Central memory CD4-positive, alpha-beta T cell (primary cell): Measurements from ENCODE around the gene CCNC.

ENCODE experiments used
- DNase-seq: peaks from one replicate; pipeline ENCODE4 v3.0.0; 2022
- total RNA-seq, 3 experiments: gene quantifications; one replicate each; lab custom pipeline; 2026; lab: John Stamatoyannopoulos, UW

The CCNC gene
- total RNA-seq, result 46.5 to 157 (median 72.5) reads per million in 3 experiments

- DNase-seq, result peak; percentile 84
Measured at GRCh38 chr6:99568103-99568933, at the start of gene CCNC. Gene CCNC, minus strand, starts transcription at chr6:99568660. Its CDS starts 133 bp downstream, at chr6:99568527.

- no peak for DNase-seq
Measured at GRCh38 chr6:99617131-99617530, 48.7 kb upstream of the CCNC start.

- no peak for DNase-seq
Measured at GRCh38 chr6:99614430-99615186, 46.1 kb upstream of the CCNC start.

GRCh38 chr6:99613705-99614429, 45.4 kb upstream of the CCNC start:
- peak; percentile 28 for DNase-seq

GRCh38 chr6:99613409-99613704, 44.9 kb upstream of the CCNC start:
- no peak for DNase-seq

- DNase-seq, result no peak
Measured at GRCh38 chr6:99612551-99613408, 44.3 kb upstream of the CCNC start.

- DNase-seq, result no peak
Measured at GRCh38 chr6:99611148-99611547, 42.7 kb upstream of the CCNC start.

GRCh38 chr6:99609905-99610489, 41.5 kb upstream of the CCNC start:
- DNase-seq, result no peak

- no peak for DNase-seq
Measured at GRCh38 chr6:99608886-99609482, 40.5 kb upstream of the CCNC start.

- no peak for DNase-seq
Measured at GRCh38 chr6:99608059-99608885, 39.8 kb upstream of the CCNC start.

GRCh38 chr6:99607416-99608036, 39.1 kb upstream of the CCNC start:
- DNase-seq, result no peak

- DNase-seq, result no peak
Measured at GRCh38 chr6:99606656-99607415, 38.4 kb upstream of the CCNC start, which contains the start of gene PRDM13. Gene PRDM13, plus strand, starts transcription at chr6:99606833. Its CDS starts 202 bp downstream, at chr6:99607035.

GRCh38 chr6:99605911-99606655, 37.6 kb upstream of the CCNC start:
- no peak for DNase-seq

- no peak for DNase-seq
Measured at GRCh38 chr6:99605074-99605734, 36.7 kb upstream of the CCNC start.

GRCh38 chr6:99604166-99605073, 36.0 kb upstream of the CCNC start:
- DNase-seq, result no peak

- DNase-seq, result no peak
Measured at GRCh38 chr6:99603421-99604165, 35.1 kb upstream of the CCNC start.
